HG03108 (cell line): ENCODE data around the gene FAM217B.

Source experiments
- ATAC-seq: cut with Tn5 transposase; IDR thresholded peaks from one replicate; pipeline ENCODE4 v1.9.1; 2021; ENCODE audit warnings: moderate library complexity; ENCODE audit not compliant: unreplicated experiment

FAM217B gene

GRCh38 chr20:59972037-59972801 lies 32.0 kb downstream of the FAM217B start:
- no peak for ATAC-seq

- no peak for ATAC-seq
Observed at GRCh38 chr20:59976156-59976782, 36.1 kb downstream of the FAM217B start.

GRCh38 chr20:59977086-59977485 lies 36.9 kb downstream of the FAM217B start:
- no peak for ATAC-seq

- ATAC-seq: no peak
Observed at GRCh38 chr20:59983076-59983475, 42.9 kb downstream of the FAM217B start.

GRCh38 chr20:59984541-59984940 lies 44.4 kb downstream of the FAM217B start:
- ATAC-seq: no peak

- no peak for ATAC-seq
Observed at GRCh38 chr20:59985164-59985563, 45.0 kb downstream of the FAM217B start.

- no peak for ATAC-seq
Observed at GRCh38 chr20:59985864-59986263, 45.7 kb downstream of the FAM217B start.

- ATAC-seq: no peak
Observed at GRCh38 chr20:59987135-59987534, 46.9 kb downstream of the FAM217B start.

GRCh38 chr20:59988141-59988540 lies 48.0 kb downstream of the FAM217B start:
- no peak for ATAC-seq

GRCh38 chr20:59992526-59993084 lies 52.4 kb downstream of the FAM217B start:
- ATAC-seq: no peak

GRCh38 chr20:59993736-59994430 lies 53.7 kb downstream of the FAM217B start:
- ATAC-seq: no peak

GRCh38 chr20:59994697-59995122 lies 54.5 kb downstream of the FAM217B start:
- no peak for ATAC-seq

GRCh38 chr20:59996108-59996507 lies 55.9 kb downstream of the FAM217B start:
- no peak for ATAC-seq

GRCh38 chr20:59997896-59998295 lies 57.7 kb downstream of the FAM217B start:
- no peak for ATAC-seq
